Measurements from ENCODE around the gene CFAP20DC.

Gene CFAP20DC

GRCh38 chr3:58693940-58694850 lies 355.6 kb downstream of the CFAP20DC start:
- DNase-seq (ENCODE audit: low read depth) = no peak

GRCh38 chr3:58692484-58692883 lies 357.3 kb downstream of the CFAP20DC start:
- DNase-seq (ENCODE audit: low read depth) = no peak

Data from iris pigment epithelial cell (primary cell).